Mucosa of descending colon (tissue), 3 donors: ENCODE results near the gene ENPP3. TPM values are rescaled to one million over a fixed set of nuclear protein-coding genes. Genes with fewer than 3 reads are reported as not detected.
A peak's percentile ranks its signal among the peaks of the same experiment; 100 is the strongest.

Experiments
- ATAC-seq: fragments of 200-7000 bp; cut with Tn5 transposase; one replicate; pipeline ENCODE4 v1.9.1; 2020; ENCODE audit warnings: mild to moderate bottlenecking, moderate library complexity
- DNase-seq, 3 donors: peaks; one replicate each; pipeline ENCODE4 v3.0.0-alpha.2; 2020
- H3K36me3 ChIP-seq: fragments of 200-600 bp; one replicate; pipeline ENCODE4 v1.8.0; 2021; ENCODE audit warnings: low read depth, mild to moderate bottlenecking
- H3K4me1 ChIP-seq: fragments of 200-600 bp; one replicate; pipeline ENCODE4 v1.8.0; 2021; ENCODE audit warnings: low read depth, mild to moderate bottlenecking
- H3K4me3 ChIP-seq: fragments of 200-600 bp; one replicate; pipeline ENCODE4 v1.8.0; 2021; ENCODE audit warnings: mild to moderate bottlenecking
- H3K9me3 ChIP-seq: fragments of 200-600 bp; one replicate; pipeline ENCODE4 v1.8.0; 2021; ENCODE audit warnings: mild to moderate bottlenecking
- CTCF ChIP-seq: fragments of 200-600 bp; IDR thresholded peaks from one replicate; pipeline ENCODE4 v1.8.0; 2022; ENCODE audit warnings: antibody characterized with exemption, mild to moderate bottlenecking
- intact Hi-C, 2 donors: fragments of 100-400 bp; cut with DNase I in 1 of 2; cut with micrococcal nuclease in 1 of 2; formaldehyde crosslinking; loops; one replicate each; pipeline versions ENCODE4 v1.11.0 to v1.11.1; 2022; cut with DNase I, micrococcal nuclease
- total RNA-seq, 3 donors: library from RNA; stranded (reverse); fragmentation: NEBNext Ultra II Directional in 2 of 3; extraction: Animal tissue kit (Norgen Biotek cat#: 25700) in 2 of 3; gene quantifications; one replicate each; pipeline versions ENCODE4 v1.2.1 to v1.2.4, GENCODE V29; 2021 to 2023
- donor health status: DM: no; HTN: no; CAD: no; lungs with moderate emphysema.
- donor health status: DM: no; HTN: no; CAD: no.
- donor health status: DM: no; HTN: yes; CAD: no.

Gene ENPP3
- total RNA-seq, 3 donors from 2014 or later = 6.6 to 22.8 (median 19.5) TPM

GRCh38 chr6:131638013-131638412 is 911 bp downstream of the ENPP3 start:
- no peak for TF ChIP-seq CTCF
- no peak overlapping the region for H3K4me3 ChIP-seq
- H3K36me3 ChIP-seq = no peaks in the 10 kb centered on the region
- ATAC-seq = peak; percentile 61
- H3K9me3 ChIP-seq = no peaks in the 10 kb centered on the region
- intact Hi-C loops = no loop called here
- no peaks in the 10 kb centered on the region for H3K4me1 ChIP-seq
- DNase-seq = no peak

- H3K9me3 ChIP-seq = no peaks in the 10 kb centered on the region
- no peak overlapping the region for H3K4me3 ChIP-seq
- intact Hi-C loops = no loop called here
- ATAC-seq = no peak
- no peaks in the 10 kb centered on the region for H3K4me1 ChIP-seq
- H3K36me3 ChIP-seq = no peaks in the 10 kb centered on the region
- DNase-seq = no peak
- no peak for TF ChIP-seq CTCF
Measured at GRCh38 chr6:131640100-131640499, 3.0 kb downstream of the ENPP3 start.

- intact Hi-C loops = no loop called here
- no peak for DNase-seq
- no peaks in the 10 kb centered on the region for H3K9me3 ChIP-seq
- no peak for TF ChIP-seq CTCF
- H3K4me1 ChIP-seq = no peaks in the 10 kb centered on the region
- H3K36me3 ChIP-seq = no peaks in the 10 kb centered on the region
- no peak for ATAC-seq
- H3K4me3 ChIP-seq = no peak overlapping the region
Measured at GRCh38 chr6:131640576-131640975, 3.5 kb downstream of the ENPP3 start.

- intact Hi-C loops = no loop called here
- ATAC-seq = no peak
- H3K36me3 ChIP-seq = no peaks in the 10 kb centered on the region
- H3K4me1 ChIP-seq = no peaks in the 10 kb centered on the region
- TF ChIP-seq CTCF = no peak
- DNase-seq = no peak
- H3K9me3 ChIP-seq = no peaks in the 10 kb centered on the region
- H3K4me3 ChIP-seq = no peak overlapping the region
Measured at GRCh38 chr6:131641554-131641953, 4.5 kb downstream of the ENPP3 start.

GRCh38 chr6:131642565-131642964 is 5.5 kb downstream of the ENPP3 start:
- H3K9me3 ChIP-seq = no peaks in the 10 kb centered on the region
- no peaks in the 10 kb centered on the region for H3K36me3 ChIP-seq
- TF ChIP-seq CTCF = no peak
- H3K4me1 ChIP-seq = no peaks in the 10 kb centered on the region
- DNase-seq = no peak
- intact Hi-C loops = no loop called here
- no peak overlapping the region for H3K4me3 ChIP-seq
- ATAC-seq = no peak

GRCh38 chr6:131642987-131643611 is 6.0 kb downstream of the ENPP3 start:
- H3K9me3 ChIP-seq = no peaks in the 10 kb centered on the region
- ATAC-seq (peak; percentile 80), DNase-seq (peak in 1 of 3 donors; percentile 85)
- intact Hi-C loops = no loop called here
- H3K4me3 ChIP-seq = no peak overlapping the region
- H3K4me1 ChIP-seq = no peaks in the 10 kb centered on the region
- no peak for TF ChIP-seq CTCF
- H3K36me3 ChIP-seq = no peaks in the 10 kb centered on the region
